T-helper 2 cell treated with Interferon-gamma antibody and Interleukin-4, amounts not matched to agents 5 μg/mL and 100 μg/mL, for 36 hours (primary cell): ENCODE results near the gene ST3GAL5.
A peak's percentile ranks its signal among the peaks of the same experiment; 100 is the strongest.
"Not testable (repeated sequence)": the region's sequence is repeated elsewhere in the genome, so short reads cannot be mapped to it uniquely, and the experiment has no call there.

Experiments
- DNase-seq: peaks from one replicate; pipeline ENCODE4 v3.0.0; 2021; ENCODE audit warnings: low spot score
- H3K27ac Mint-ChIP-seq: one replicate; pipeline ENCODE4 v1.8.0; 2021; ENCODE audit warnings: mild to moderate bottlenecking, mixed read lengths
- H3K27me3 Mint-ChIP-seq: one replicate; pipeline ENCODE4 v1.8.0; 2021; ENCODE audit warnings: low read depth, mixed read lengths
- H3K36me3 Mint-ChIP-seq: one replicate; pipeline ENCODE4 v1.8.0; 2021; ENCODE audit warnings: low read depth, mixed read lengths
- H3K4me1 Mint-ChIP-seq: one replicate; pipeline ENCODE4 v1.8.0; 2021; ENCODE audit warnings: low read depth, mixed read lengths
- H3K4me3 Mint-ChIP-seq: one replicate; pipeline ENCODE4 v1.8.0; 2022; ENCODE audit warnings: mild to moderate bottlenecking, moderate library complexity, mixed read lengths
- H3K9me3 Mint-ChIP-seq: one replicate; pipeline ENCODE4 v1.8.0; 2021; ENCODE audit warnings: mixed read lengths

Gene ST3GAL5

GRCh38 chr2:85888684-85889626 is at the start of gene ST3GAL5:
TSS of gene ST3GAL5 (minus strand) at chr2:85888990. CDS start at chr2:85888905, 85 bp downstream.
- Mint-ChIP-seq H3K9me3 (no peaks in the 10 kb centered on the region), H3K36me3 (peaks cover 6% of the 10 kb centered on the region), H3K4me1 (peaks cover 56% of the 10 kb centered on the region), H3K4me3 (peak within 1 kb of the TSS; percentile 94), H3K27ac (peak within 1 kb of the TSS; percentile 82), H3K27me3 (peaks cover 3% of the 10 kb centered on the region)
- DNase-seq = peak; percentile 90

GRCh38 chr2:85938456-85938855 is 49.7 kb upstream of the ST3GAL5 start:
- peaks cover 8% of the 10 kb centered on the region for H3K27me3 Mint-ChIP-seq
- H3K36me3 Mint-ChIP-seq = peaks cover 6% of the 10 kb centered on the region
- peaks cover 15% of the 10 kb centered on the region for H3K4me1 Mint-ChIP-seq
- DNase-seq = no peak
- H3K4me3 Mint-ChIP-seq = no peak overlapping the region
- H3K9me3 Mint-ChIP-seq = peaks cover 23% of the 10 kb centered on the region
- H3K27ac Mint-ChIP-seq = no peak overlapping the region

- peaks cover 23% of the 10 kb centered on the region for H3K4me1 Mint-ChIP-seq
- H3K27ac Mint-ChIP-seq = no peak overlapping the region
- no peak for DNase-seq
- peaks cover 5% of the 10 kb centered on the region for H3K27me3 Mint-ChIP-seq
- H3K9me3 Mint-ChIP-seq = peaks cover 9% of the 10 kb centered on the region
- no peaks in the 10 kb centered on the region for H3K36me3 Mint-ChIP-seq
- no peak overlapping the region for H3K4me3 Mint-ChIP-seq
Measured at GRCh38 chr2:85937069-85937439, 48.3 kb upstream of the ST3GAL5 start.

- Mint-ChIP-seq H3K27me3 (peaks cover 5% of the 10 kb centered on the region), H3K4me3 (no peak overlapping the region), H3K36me3 (no peaks in the 10 kb centered on the region), H3K9me3 (peaks cover 4% of the 10 kb centered on the region), H3K4me1 (peaks cover 23% of the 10 kb centered on the region), H3K27ac (no peak overlapping the region)
- no peak for DNase-seq
Measured at GRCh38 chr2:85936421-85937068, 47.8 kb upstream of the ST3GAL5 start.

GRCh38 chr2:85935746-85936208 is 47.0 kb upstream of the ST3GAL5 start:
- Mint-ChIP-seq H3K36me3 (no peaks in the 10 kb centered on the region), H3K4me1 (peaks cover 23% of the 10 kb centered on the region), H3K4me3 (no peak overlapping the region), H3K27me3 (peaks cover 5% of the 10 kb centered on the region), H3K9me3 (no peaks in the 10 kb centered on the region), H3K27ac (no peak overlapping the region)
- no peak for DNase-seq

- H3K36me3 Mint-ChIP-seq = no peaks in the 10 kb centered on the region
- peaks cover 23% of the 10 kb centered on the region for H3K4me1 Mint-ChIP-seq
- H3K9me3 Mint-ChIP-seq = no peaks in the 10 kb centered on the region
- peaks cover 5% of the 10 kb centered on the region for H3K27me3 Mint-ChIP-seq
- no peak for DNase-seq
- H3K4me3 Mint-ChIP-seq = no peak overlapping the region
- H3K27ac Mint-ChIP-seq = no peak overlapping the region
Measured at GRCh38 chr2:85935170-85935745, 46.5 kb upstream of the ST3GAL5 start.

- Mint-ChIP-seq H3K4me1 (peaks cover 23% of the 10 kb centered on the region), H3K36me3 (no peaks in the 10 kb centered on the region), H3K9me3 (no peaks in the 10 kb centered on the region), H3K4me3 (no peak overlapping the region), H3K27me3 (peaks cover 4% of the 10 kb centered on the region), H3K27ac (peak overlapping the region; percentile 19)
- peak; percentile 17 for DNase-seq
Measured at GRCh38 chr2:85933753-85934594, 45.2 kb upstream of the ST3GAL5 start.

- H3K36me3 Mint-ChIP-seq, H3K27me3 Mint-ChIP-seq, H3K4me3 Mint-ChIP-seq, DNase-seq, H3K27ac Mint-ChIP-seq, H3K9me3 Mint-ChIP-seq: not testable (repeated sequence)
- H3K4me1 Mint-ChIP-seq = peaks cover 27% of the 10 kb centered on the region
Measured at GRCh38 chr2:85931151-85931550, 42.4 kb upstream of the ST3GAL5 start.

GRCh38 chr2:85930129-85931124 is 41.6 kb upstream of the ST3GAL5 start:
- Mint-ChIP-seq H3K4me1 (peaks cover 22% of the 10 kb centered on the region), H3K9me3 (no peaks in the 10 kb centered on the region), H3K27me3 (peaks cover 3% of the 10 kb centered on the region), H3K36me3 (no peaks in the 10 kb centered on the region), H3K27ac (no peak overlapping the region), H3K4me3 (no peak overlapping the region)
- no peak for DNase-seq

- no peak overlapping the region for H3K4me3 Mint-ChIP-seq
- H3K36me3 Mint-ChIP-seq = no peaks in the 10 kb centered on the region
- no peak overlapping the region for H3K27ac Mint-ChIP-seq
- H3K4me1 Mint-ChIP-seq = peaks cover 28% of the 10 kb centered on the region
- H3K27me3 Mint-ChIP-seq = peaks cover 3% of the 10 kb centered on the region
- no peaks in the 10 kb centered on the region for H3K9me3 Mint-ChIP-seq
- DNase-seq = no peak
Measured at GRCh38 chr2:85929096-85930050, 40.6 kb upstream of the ST3GAL5 start.

- peaks cover 14% of the 10 kb centered on the region for H3K4me1 Mint-ChIP-seq
- no peaks in the 10 kb centered on the region for H3K36me3 Mint-ChIP-seq
- no peak for DNase-seq
- no peak overlapping the region for H3K27ac Mint-ChIP-seq
- H3K9me3 Mint-ChIP-seq = no peaks in the 10 kb centered on the region
- peaks cover 7% of the 10 kb centered on the region for H3K27me3 Mint-ChIP-seq
- H3K4me3 Mint-ChIP-seq = no peak overlapping the region
Measured at GRCh38 chr2:85926931-85927661, 38.3 kb upstream of the ST3GAL5 start.
